Measurements from ENCODE around the gene SRCAP.

DNA sequence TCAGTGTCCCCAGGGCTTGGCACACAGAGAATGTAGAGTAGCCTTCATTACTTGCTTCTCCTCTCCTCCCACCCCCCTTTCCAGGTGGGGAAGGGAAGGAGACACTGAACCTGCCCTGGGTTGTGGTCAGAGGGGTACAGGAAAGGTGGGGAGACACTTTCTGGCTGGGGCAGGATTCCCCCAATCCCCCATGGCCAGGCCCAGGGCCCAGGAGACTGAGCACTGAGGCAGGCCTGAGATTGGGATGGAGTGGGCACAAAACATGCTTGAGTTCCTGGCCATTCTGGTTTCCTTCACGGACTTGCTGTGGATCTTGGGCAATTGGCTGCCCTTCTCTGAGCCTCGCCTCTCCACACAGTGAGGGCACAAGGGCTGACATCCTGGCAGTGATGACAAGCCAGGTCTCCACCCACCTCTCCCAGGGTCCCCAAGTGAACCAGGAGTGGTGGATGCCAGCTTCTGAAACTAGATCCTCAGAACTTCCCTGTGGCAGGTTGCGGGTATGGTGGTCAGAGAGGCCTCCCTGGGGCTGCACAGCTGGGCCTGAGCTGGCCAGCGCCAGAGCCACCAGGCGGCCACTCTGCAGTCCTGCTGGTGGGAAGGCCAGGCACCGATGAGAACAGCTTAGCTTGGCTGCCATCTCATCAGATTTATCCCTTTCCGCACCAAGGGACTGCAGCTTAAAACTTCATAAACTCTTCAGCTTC is 78.8 kb downstream of the SRCAP start:
- TF ChIP-seq CTCF (IDR thresholded peaks at IDR 0.05) (no peak), POLR2A (IDR thresholded peaks at IDR 0.05) (no peak)
